Colonic mucosa (tissue), 4 donors: ENCODE data around the gene WDR31. TPM values are rescaled to one million over a fixed set of nuclear protein-coding genes. Genes with fewer than 3 reads are reported as not detected.

Experiments used
- DNase-seq: peaks from one replicate; pipeline ENCODE4 v3.0.0-alpha.2; 2020
- H3K27ac ChIP-seq: fragments of 200-600 bp; one replicate; pipeline ENCODE4 v1.8.0; 2021
- H3K27me3 ChIP-seq: fragments of 200-600 bp; one replicate; pipeline ENCODE4 v1.8.0; 2021
- H3K36me3 ChIP-seq: fragments of 200-600 bp; one replicate; pipeline ENCODE4 v1.8.0; 2021
- H3K4me1 ChIP-seq: fragments of 200-600 bp; one replicate; pipeline ENCODE4 v1.8.0; 2021; ENCODE audit warnings: mild to moderate bottlenecking
- H3K4me3 ChIP-seq: fragments of 200-600 bp; one replicate; pipeline ENCODE4 v1.8.0; 2021
- H3K9ac ChIP-seq, 2 donors: one replicate each; pipeline ENCODE4 v1.7.0; 2013; ENCODE audit warnings: control low read depth in 2 of 2, low read depth in 2 of 2, low read length in 2 of 2
- H3K9me3 ChIP-seq: fragments of 200-600 bp; one replicate; pipeline ENCODE4 v1.8.0; 2021
- CTCF ChIP-seq: fragments of 200-600 bp; IDR thresholded peaks from one replicate; pipeline ENCODE4 v1.8.0; 2022; ENCODE audit warnings: antibody characterized with exemption, mild to moderate bottlenecking
- intact Hi-C: fragments of 100-400 bp; cut with DNase I; formaldehyde crosslinking; loops from one replicate; pipeline ENCODE4 v1.14.1; 2022
- total RNA-seq, 2 donors: library from RNA; stranded (reverse); fragmentation: NEBNext Ultra II Directional in 1 of 2; extraction: Animal tissue kit (Norgen Biotek cat#: 25700) in 1 of 2; gene quantifications; one replicate each; pipeline ENCODE4 v1.2.1, GENCODE V29; 2021
- donor health status: healthy.
- donor health status: DM: no; HTN: no; CAD: no.
- donor health status: DM: no; HTN: no; CAD: no.

The WDR31 gene
- total RNA-seq, 2 donors from 2014 or later: 3.0 to 3.5 TPM

GRCh38 chr9:113375057-113376023, 35.3 kb upstream of the WDR31 start:
- H3K9ac ChIP-seq: peak overlapping the region in 1 of 2 donors; percentile 70
- peak; percentile 76 for DNase-seq

GRCh38 chr9:113373676-113374392, 33.8 kb upstream of the WDR31 start:
- H3K27ac ChIP-seq: no peak overlapping the region

More at GRCh38 chr9:113375057-113376023, 35.3 kb upstream of the WDR31 start:
- Histone ChIP-seq H3K27ac (peak overlapping the region; percentile 89), H3K36me3 (peaks cover 8% of the 10 kb centered on the region), H3K4me1 (peaks cover 11% of the 10 kb centered on the region), H3K9me3 (no peaks in the 10 kb centered on the region), H3K4me3 (peak overlapping the region; percentile 69), H3K27me3 (no peaks in the 10 kb centered on the region)
- intact Hi-C loops: no loop called here
- no peak for TF ChIP-seq CTCF

GRCh38 chr9:113373256-113373655, 33.2 kb upstream of the WDR31 start:
- intact Hi-C loops: no loop called here
- no peak for TF ChIP-seq CTCF
- Histone ChIP-seq H3K36me3 (peaks cover 8% of the 10 kb centered on the region), H3K4me1 (peaks cover 11% of the 10 kb centered on the region), H3K9me3 (no peaks in the 10 kb centered on the region), H3K27me3 (no peaks in the 10 kb centered on the region), H3K4me3 (no peak overlapping the region), H3K27ac (no peak overlapping the region), H3K9ac (no peak overlapping the region)
- DNase-seq: no peak

More at GRCh38 chr9:113373676-113374392, 33.8 kb upstream of the WDR31 start:
- no peak for TF ChIP-seq CTCF
- DNase-seq: no peak
- no peaks in the 10 kb centered on the region for H3K9me3 ChIP-seq
- peak overlapping the region in 1 of 2 donors; percentile 4 for H3K9ac ChIP-seq
- H3K4me1 ChIP-seq: peaks cover 11% of the 10 kb centered on the region
- intact Hi-C loops: no loop called here
- no peaks in the 10 kb centered on the region for H3K27me3 ChIP-seq
- peaks cover 8% of the 10 kb centered on the region for H3K36me3 ChIP-seq
- H3K4me3 ChIP-seq: no peak overlapping the region

GRCh38 chr9:113372059-113372458, 32.0 kb upstream of the WDR31 start:
- Histone ChIP-seq H3K4me3 (no peak overlapping the region), H3K4me1 (peaks cover 11% of the 10 kb centered on the region), H3K9ac (no peak overlapping the region), H3K36me3 (peaks cover 8% of the 10 kb centered on the region), H3K9me3 (no peaks in the 10 kb centered on the region), H3K27ac (no peak overlapping the region), H3K27me3 (no peaks in the 10 kb centered on the region)
- intact Hi-C loops: no loop called here
- no peak for DNase-seq
- TF ChIP-seq CTCF: no peak

GRCh38 chr9:113370806-113371325, 30.8 kb upstream of the WDR31 start:
- TF ChIP-seq CTCF: no peak
- H3K27ac ChIP-seq: no peak overlapping the region
- H3K9me3 ChIP-seq: no peaks in the 10 kb centered on the region
- H3K4me3 ChIP-seq: no peak overlapping the region
- intact Hi-C loops: no loop called here
- peaks cover 8% of the 10 kb centered on the region for H3K36me3 ChIP-seq
- H3K4me1 ChIP-seq: peaks cover 11% of the 10 kb centered on the region
- DNase-seq: no peak
- H3K27me3 ChIP-seq: no peaks in the 10 kb centered on the region
- H3K9ac ChIP-seq: no peak overlapping the region
